Measurements from ENCODE around the gene CALN1.

DNA sequence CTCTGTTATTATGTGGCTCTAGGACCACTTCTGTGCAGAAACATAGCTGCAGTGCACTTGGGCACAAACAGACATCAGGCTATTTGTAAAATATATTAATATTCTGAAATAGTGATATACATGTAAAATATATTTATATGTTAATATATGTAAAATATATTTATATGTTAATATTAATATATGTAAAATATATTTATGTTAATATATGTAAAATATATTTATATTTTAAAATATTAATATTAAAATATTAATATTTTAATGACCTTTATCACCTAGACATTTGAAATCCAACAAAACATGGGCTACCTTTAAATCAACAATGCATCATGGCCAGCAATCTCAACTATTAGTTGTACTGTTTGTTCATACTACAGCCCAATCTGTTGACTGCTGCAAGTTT, 347.2 kb downstream of the CALN1 start:
- TF ChIP-seq, protein P1, sequence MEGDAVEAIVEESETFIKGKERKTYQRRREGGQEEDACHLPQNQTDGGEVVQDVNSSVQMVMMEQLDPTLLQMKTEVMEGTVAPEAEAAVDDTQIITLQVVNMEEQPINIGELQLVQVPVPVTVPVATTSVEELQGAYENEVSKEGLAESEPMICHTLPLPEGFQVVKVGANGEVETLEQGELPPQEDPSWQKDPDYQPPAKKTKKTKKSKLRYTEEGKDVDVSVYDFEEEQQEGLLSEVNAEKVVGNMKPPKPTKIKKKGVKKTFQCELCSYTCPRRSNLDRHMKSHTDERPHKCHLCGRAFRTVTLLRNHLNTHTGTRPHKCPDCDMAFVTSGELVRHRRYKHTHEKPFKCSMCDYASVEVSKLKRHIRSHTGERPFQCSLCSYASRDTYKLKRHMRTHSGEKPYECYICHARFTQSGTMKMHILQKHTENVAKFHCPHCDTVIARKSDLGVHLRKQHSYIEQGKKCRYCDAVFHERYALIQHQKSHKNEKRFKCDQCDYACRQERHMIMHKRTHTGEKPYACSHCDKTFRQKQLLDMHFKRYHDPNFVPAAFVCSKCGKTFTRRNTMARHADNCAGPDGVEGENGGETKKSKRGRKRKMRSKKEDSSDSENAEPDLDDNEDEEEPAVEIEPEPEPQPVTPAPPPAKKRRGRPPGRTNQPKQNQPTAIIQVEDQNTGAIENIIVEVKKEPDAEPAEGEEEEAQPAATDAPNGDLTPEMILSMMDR (tag by site-specific recombination; IDR thresholded peaks at IDR 0.05), result no peak
- TF ChIP-seq, protein P2, sequence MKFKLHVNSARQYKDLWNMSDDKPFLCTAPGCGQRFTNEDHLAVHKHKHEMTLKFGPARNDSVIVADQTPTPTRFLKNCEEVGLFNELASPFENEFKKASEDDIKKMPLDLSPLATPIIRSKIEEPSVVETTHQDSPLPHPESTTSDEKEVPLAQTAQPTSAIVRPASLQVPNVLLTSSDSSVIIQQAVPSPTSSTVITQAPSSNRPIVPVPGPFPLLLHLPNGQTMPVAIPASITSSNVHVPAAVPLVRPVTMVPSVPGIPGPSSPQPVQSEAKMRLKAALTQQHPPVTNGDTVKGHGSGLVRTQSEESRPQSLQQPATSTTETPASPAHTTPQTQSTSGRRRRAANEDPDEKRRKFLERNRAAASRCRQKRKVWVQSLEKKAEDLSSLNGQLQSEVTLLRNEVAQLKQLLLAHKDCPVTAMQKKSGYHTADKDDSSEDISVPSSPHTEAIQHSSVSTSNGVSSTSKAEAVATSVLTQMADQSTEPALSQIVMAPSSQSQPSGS (tag by site-specific recombination; IDR thresholded peaks at IDR 0.05; ENCODE audit: low read depth), result no peak
- TF ChIP-seq ZNF426 (tag by site-specific recombination; IDR thresholded peaks at IDR 0.05) (no peak), ZBTB20 (tag by site-specific recombination; IDR thresholded peaks at IDR 0.05) (no peak), ZNF549 (tag by site-specific recombination; IDR thresholded peaks at IDR 0.05) (no peak), ZNF350 (tag by site-specific recombination; IDR thresholded peaks at IDR 0.05) (no peak)
- TF ChIP-seq, protein P3, sequence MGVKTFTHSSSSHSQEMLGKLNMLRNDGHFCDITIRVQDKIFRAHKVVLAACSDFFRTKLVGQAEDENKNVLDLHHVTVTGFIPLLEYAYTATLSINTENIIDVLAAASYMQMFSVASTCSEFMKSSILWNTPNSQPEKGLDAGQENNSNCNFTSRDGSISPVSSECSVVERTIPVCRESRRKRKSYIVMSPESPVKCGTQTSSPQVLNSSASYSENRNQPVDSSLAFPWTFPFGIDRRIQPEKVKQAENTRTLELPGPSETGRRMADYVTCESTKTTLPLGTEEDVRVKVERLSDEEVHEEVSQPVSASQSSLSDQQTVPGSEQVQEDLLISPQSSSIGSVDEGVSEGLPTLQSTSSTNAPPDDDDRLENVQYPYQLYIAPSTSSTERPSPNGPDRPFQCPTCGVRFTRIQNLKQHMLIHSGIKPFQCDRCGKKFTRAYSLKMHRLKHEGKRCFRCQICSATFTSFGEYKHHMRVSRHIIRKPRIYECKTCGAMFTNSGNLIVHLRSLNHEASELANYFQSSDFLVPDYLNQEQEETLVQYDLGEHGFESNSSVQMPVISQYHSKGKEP (tag by site-specific recombination; IDR thresholded peaks at IDR 0.05), result no peak
